HepG2 (cell line): ENCODE data around the gene XPC. TPM values are rescaled to one million over a fixed set of nuclear protein-coding genes. Genes with fewer than 3 reads are reported as not detected.

Experiments
- ATAC-seq: fragments of 200-7000 bp; cut with Tn5 transposase; 3 replicates; pipeline ENCODE4 v1.9.1; 2020; ENCODE audit warnings: mild to moderate bottlenecking, moderate library complexity
- BruUV-seq: library from RNA; stranded (reverse); fragments of 400-500 nt; replicated peaks from 2 replicates; lab custom pipeline; 2021; lab: Mats Ljungman, UMichigan
- CTCF ChIA-PET: fragments of 300-600 bp; formaldehyde crosslinking; extraction: SDS; loops from one replicate; lab custom pipeline; 2021; ENCODE audit warnings: low total read pairs, inconsistent platforms, low intra/inter-chr PET ratio; lab: Yijun Ruan, JAX
- POLR2A ChIA-PET: fragments of 350-600 bp; sonication (Branson Sonifier 250); formaldehyde crosslinking; loops from one replicate; lab custom pipeline; 2020; ENCODE audit warnings: antibody characterized with exemption, inconsistent platforms; lab: Yijun Ruan, JAX
- DNase-seq: peaks from one replicate; pipeline ENCODE4 v3.0.0-alpha.2; 2015; ENCODE audit warnings: low spot score
- FAIRE-seq: peaks from 3 replicates; lab custom pipeline; 2011; peaks lifted over from hg19 to GRCh38; lab: Jason Lieb, UNC
- H2AFZ ChIP-seq: one replicate; pipeline ENCODE4 v1.6.1; 2011; ENCODE audit warnings: low read length, inconsistent platforms
- H3K27ac ChIP-seq: fragments of 300-600 bp; 3 replicates; pipeline ENCODE4 v1.8.0; 2011; ENCODE audit warnings: mixed run types, mild to moderate bottlenecking, mixed read lengths, low read length, inconsistent platforms; ENCODE audit not compliant: insufficient read depth; ENCODE audit errors: extremely low read length
- H3K27me3 ChIP-seq, 2 experiments: fragments of 200-600 bp in 1 of 2; 2 replicates in 1 of 2; 3 replicates in 1 of 2; pipeline versions ENCODE4 v1.6.0 to v1.8.0; 2011; ENCODE audit warnings: low read length in 2 of 2, mild to moderate bottlenecking in 2 of 2, moderate library complexity in 2 of 2, inconsistent platforms in 1 of 2; ENCODE audit not compliant: insufficient read depth in 2 of 2, control insufficient read depth in 1 of 2
- H3K36me3 ChIP-seq, 2 experiments: fragments of 200-600 bp in 1 of 2; replicated peaks in 1 of 2; 2 replicates in 1 of 2; 3 replicates in 1 of 2; pipeline versions ENCODE4 v1.5.1 to v1.8.0; 2011; ENCODE audit warnings: low read length in 2 of 2, inconsistent platforms in 1 of 2; ENCODE audit not compliant: insufficient read depth in 2 of 2, control insufficient read depth in 1 of 2
- H3K4me1 ChIP-seq: 2 replicates; pipeline ENCODE4 v1.5.1; 2012; ENCODE audit warnings: low read length, inconsistent platforms; ENCODE audit not compliant: insufficient read depth
- H3K4me2 ChIP-seq: 2 replicates; pipeline ENCODE4 v1.6.0; 2011; ENCODE audit warnings: low read depth, low read length, inconsistent platforms
- H3K4me3 ChIP-seq, 3 experiments: fragments of 200-600 bp in 1 of 3; sonication (generic), shearing (Covaris generic) in 1 of 3; replicated peaks in 1 of 3; 2 replicates each; pipeline ENCODE4 v1.5.1; 2011 to 2016; ENCODE audit warnings: low read length in 3 of 3, inconsistent platforms in 2 of 3, low read depth in 2 of 3, mild to moderate bottlenecking in 2 of 3, control low read depth in 1 of 3, mixed read lengths in 1 of 3; ENCODE audit not compliant: insufficient read depth in 1 of 3
- H3K79me2 ChIP-seq: one replicate; pipeline ENCODE4 v1.6.1; 2011; ENCODE audit warnings: low read length, inconsistent platforms; ENCODE audit not compliant: insufficient read depth
- H3K9ac ChIP-seq: 2 replicates; pipeline ENCODE4 v1.6.0; 2011; ENCODE audit warnings: mild to moderate bottlenecking, low read depth, low read length, inconsistent platforms; ENCODE audit not compliant: insufficient read depth
- H3K9me3 ChIP-seq: 2 replicates; pipeline ENCODE4 v1.5.1; 2012; ENCODE audit warnings: mild to moderate bottlenecking, low read length
- H4K20me1 ChIP-seq: 2 replicates; pipeline ENCODE4 v1.6.0; 2011; ENCODE audit warnings: inconsistent platforms, mild to moderate bottlenecking, low read length, moderate library complexity; ENCODE audit not compliant: insufficient read depth
- BRCA1 ChIP-seq: sonication (generic); formaldehyde crosslinking; IDR thresholded peaks from 2 replicates; pipeline ENCODE4 v1.4.0; 2020; ENCODE audit warnings: missing genetic modification reagents
- CEBPB ChIP-seq: IDR thresholded peaks from 2 replicates; pipeline ENCODE4 v1.6.1; 2011; ENCODE audit warnings: low read depth, low read length, improper control_type of control experiment, borderline replicate concordance
- CEBPG ChIP-seq: IDR thresholded peaks from 2 replicates; pipeline ENCODE4 v1.6.1; 2016
- DZIP1 ChIP-seq: sonication (generic); formaldehyde crosslinking; IDR thresholded peaks from 2 replicates; pipeline ENCODE4 v1.5.0; 2020; ENCODE audit warnings: mild to moderate bottlenecking, missing genetic modification reagents
- ERF ChIP-seq: IDR thresholded peaks from 2 replicates; pipeline ENCODE4 v1.6.1; 2018; ENCODE audit warnings: missing biosample characterization, missing genetic modification reagents
- MLXIP ChIP-seq: sonication (generic); formaldehyde crosslinking; IDR thresholded peaks from 2 replicates; pipeline ENCODE4 v1.9.0; 2021; ENCODE audit warnings: missing genetic modification reagents, borderline replicate concordance
- PHF8 ChIP-seq: sonication (generic); formaldehyde crosslinking; IDR thresholded peaks from 2 replicates; pipeline ENCODE4 v1.5.0; 2020; ENCODE audit warnings: missing genetic modification reagents
- POLR2AphosphoS2 ChIP-seq: IDR thresholded peaks from 2 replicates; pipeline ENCODE4 v1.6.1; 2011; ENCODE audit warnings: low read depth, low read length, improper control_type of control experiment
- PPARG ChIP-seq: conservative IDR thresholded peaks from 2 replicates; pipeline ENCODE4 v1.6.1; 2016; ENCODE audit warnings: missing biosample characterization, missing genetic modification reagents
- RELA ChIP-seq: sonication (generic); formaldehyde crosslinking; IDR thresholded peaks from 2 replicates; pipeline ENCODE4 v1.4.0; 2020; ENCODE audit warnings: missing genetic modification reagents
- SNRNP70 ChIP-seq: fragments of 200-400 bp; formaldehyde crosslinking; IDR thresholded peaks from 2 replicates; pipeline ENCODE4 v1.6.1; 2017; ENCODE audit warnings: mild to moderate bottlenecking, low read depth, low read length, moderate library complexity
- ZNF232 ChIP-seq: sonication (generic); formaldehyde crosslinking; IDR thresholded peaks from 2 replicates; pipeline ENCODE4 v1.4.0; 2020; ENCODE audit warnings: missing genetic modification reagents, borderline replicate concordance
- ZNF891 ChIP-seq: sonication (generic); formaldehyde crosslinking; IDR thresholded peaks from 2 replicates; pipeline ENCODE4 v1.5.0; 2020; ENCODE audit warnings: mild to moderate bottlenecking, missing genetic modification reagents
- WGBS: methylation state at CpG from one replicate; pipeline ENCODE4 v1.1.6; 2017; ENCODE audit warnings: low lambda C conversion rate; 5-methylcytosine and 5-hydroxymethylcytosine counted together
- in situ Hi-C: cut with HindIII; loops from 2 replicates; pipeline ENCODE4 v1.10.0; 2017; ENCODE audit warnings: low pct_unique_long_range_greater_than_20kb; ENCODE audit not compliant: extremely low pct_ligation_motif_present
- intact Hi-C: fragments of 100-400 bp; cut with micrococcal nuclease; formaldehyde crosslinking; loops from one replicate; pipeline ENCODE4 v1.10.0; 2022; ENCODE audit not compliant: unreplicated experiment
- polyA plus RNA-seq, 8 experiments: library from polyadenylated mRNA; depleted of rRNA in 3 of 8; stranded (reverse) in 7 of 8; unstranded in 1 of 8; fragments of >200 nt; fragmentation: Illumina TruSeq in 4 of 8; extraction: Trizol in 4 of 8; gene quantifications; 2 replicates each; pipeline versions ENCODE4 v1.2.1 to v1.2.3, GENCODE V29; 2011 to 2016; ENCODE audit warnings: low read depth in 4 of 8, missing spikeins in 1 of 8, mixed read lengths in 1 of 8; ENCODE audit not compliant: insufficient read depth in 1 of 8
- total RNA-seq, 5 experiments: library from RNA; depleted of rRNA; stranded (reverse); fragments of >200 nt; fragmentation: Illumina TruSeq; extraction: Trizol; gene quantifications; 2 replicates each; pipeline ENCODE4 v1.2.3, GENCODE V29; 2016; ENCODE audit warnings: low read depth in 1 of 5
- TF ChIP-seq, protein P1 (sequence below): sonication (generic); formaldehyde crosslinking; IDR thresholded peaks from 2 replicates; pipeline ENCODE4 v1.4.0; 2020; ENCODE audit warnings: missing genetic modification reagents

XPC gene
- total and polyA plus RNA-seq, 2 of the 13 experiments (the other 11 are each of a cell fraction or from before 2014, with no cell fraction given): 9.4 to 24.1 TPM

- H3K27me3 ChIP-seq: no peaks in the 10 kb centered on the region
- ChIA-PET CTCF (no interaction called here), POLR2A (no interaction called here)
- in situ Hi-C loops: no loop called here
- no peak overlapping the region for H3K9ac ChIP-seq
- intact Hi-C loops: no loop called here
- H3K36me3 ChIP-seq: peaks cover 24 to 96% of the 10 kb centered on the region in 2 experiments
- H3K4me3 ChIP-seq: no peak overlapping the region
- no peaks in the 10 kb centered on the region for H3K4me1 ChIP-seq
- H3K4me2 ChIP-seq: no peak overlapping the region
- TF ChIP-seq CEBPG: peak; percentile 42
- TF ChIP-seq CEBPB: peak; percentile 78; the same call in 1 of the 2 replicates
- TF ChIP-seq, protein P1, sequence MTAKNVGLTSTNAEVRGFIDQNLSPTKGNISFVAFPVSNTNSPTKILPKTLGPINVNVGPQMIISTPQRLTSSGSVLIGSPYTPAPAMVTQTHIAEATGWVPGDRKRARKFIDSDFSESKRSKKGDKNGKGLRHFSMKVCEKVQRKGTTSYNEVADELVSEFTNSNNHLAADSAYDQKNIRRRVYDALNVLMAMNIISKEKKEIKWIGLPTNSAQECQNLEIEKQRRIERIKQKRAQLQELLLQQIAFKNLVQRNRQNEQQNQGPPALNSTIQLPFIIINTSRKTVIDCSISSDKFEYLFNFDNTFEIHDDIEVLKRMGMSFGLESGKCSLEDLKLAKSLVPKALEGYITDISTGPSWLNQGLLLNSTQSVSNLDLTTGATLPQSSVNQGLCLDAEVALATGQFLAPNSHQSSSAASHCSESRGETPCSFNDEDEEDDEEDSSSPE (CRISPR knock-in tag): no peak
- DNase-seq (no peak), FAIRE-seq (no peak), ATAC-seq (no peak)
- no peak overlapping the region for H3K27ac ChIP-seq
- H2AFZ ChIP-seq: no peak overlapping the region
- H4K20me1 ChIP-seq: peaks cover 2% of the 10 kb centered on the region; the same call in 1 of the 2 replicates
- no peaks in the 10 kb centered on the region for H3K79me2 ChIP-seq
- peaks cover 8% of the 10 kb centered on the region for H3K9me3 ChIP-seq
- 98% methylated on average over 2 of the region's 2 CpGs for WGBS
- no TSS peak for BruUV-seq
These were observed 16.2 kb downstream of the XPC start for GRCh38 chr3:14162178-14162577.

DNA sequence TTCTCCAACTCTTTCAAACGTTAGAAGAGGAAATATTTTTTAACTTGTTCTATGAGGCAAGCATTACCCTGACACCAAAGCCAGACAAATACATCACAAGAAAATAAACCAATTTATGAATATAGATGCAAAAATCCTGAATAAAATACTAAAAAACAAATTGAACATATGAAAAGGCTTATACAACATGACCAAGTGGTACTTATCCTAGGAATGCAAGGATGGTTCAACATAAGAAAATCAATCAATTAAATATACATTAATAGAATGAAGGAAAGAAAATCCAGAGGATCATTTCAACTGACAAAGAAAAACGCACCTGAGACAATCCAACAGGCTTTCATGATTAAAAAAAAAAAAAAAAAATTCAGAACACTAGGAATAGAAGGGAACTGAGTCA lies 17.1 kb downstream of the XPC start:
- POLR2A ChIA-PET: no interaction called here
- intact Hi-C loops: no loop called here
- H2AFZ ChIP-seq: no peak overlapping the region
- no peaks in the 10 kb centered on the region for H3K4me1 ChIP-seq
- H3K4me2 ChIP-seq: no peak overlapping the region
- CTCF ChIA-PET: no interaction called here
- H4K20me1 ChIP-seq: peaks cover 2% of the 10 kb centered on the region; the same call in 1 of the 2 replicates
- WGBS: 95% methylated on average over 2 of the region's 2 CpGs
- FAIRE-seq (no peak), ATAC-seq (no peak), DNase-seq (no peak)
- no peaks in the 10 kb centered on the region for H3K79me2 ChIP-seq
- no peak overlapping the region for H3K9ac ChIP-seq
- BruUV-seq: no TSS peak
- peaks cover 23 to 97% of the 10 kb centered on the region in 2 experiments for H3K36me3 ChIP-seq
- peaks cover 8% of the 10 kb centered on the region for H3K9me3 ChIP-seq
- in situ Hi-C loops: no loop called here
- H3K4me3 ChIP-seq: no peak overlapping the region
- no peaks in the 10 kb centered on the region for H3K27me3 ChIP-seq
- H3K27ac ChIP-seq: no peak overlapping the region
- TF ChIP-seq PPARG (no peak), PHF8 (no peak), ERF (CRISPR knock-in tag) (no peak), BRCA1 (CRISPR knock-in tag) (no peak), DZIP1 (CRISPR knock-in tag) (no peak), ZNF891 (CRISPR knock-in tag) (no peak), ZNF232 (CRISPR knock-in tag) (no peak), RELA (CRISPR knock-in tag) (no peak), POLR2AphosphoS2 (no peak), MLXIP (CRISPR knock-in tag) (no peak), SNRNP70 (no peak)
